Right lung (tissue), 5 donors: Measurements from ENCODE around the gene ATP6V1C2. TPM values are rescaled to one million over a fixed set of nuclear protein-coding genes. Genes with fewer than 3 reads are reported as not detected.
A peak's percentile ranks its signal among the peaks of the same experiment; 100 is the strongest.
"Not testable (repeated sequence)": the region's sequence is repeated elsewhere in the genome, so short reads cannot be mapped to it uniquely, and the experiment has no call there.

ENCODE experiments used
- DNase-seq, 2 donors: peaks; one replicate each; pipeline ENCODE4 v3.0.0-alpha.2; 2013
- polyA plus RNA-seq, 5 donors: library from polyadenylated mRNA; unstranded; fragments of 120-200 nt; gene quantifications; one replicate each; pipeline versions ENCODE4 v1.2.1 to v1.2.3, GENCODE V29; 2013; ENCODE audit warnings: inconsistent platforms in 1 of 5, low replicate concordance in 1 of 5; ENCODE audit not compliant: insufficient read length in 5 of 5, insufficient read depth in 1 of 5

Gene ATP6V1C2
- polyA plus RNA-seq, 5 donors: 2.5 to 3.5 (median 2.9) TPM

DNA sequence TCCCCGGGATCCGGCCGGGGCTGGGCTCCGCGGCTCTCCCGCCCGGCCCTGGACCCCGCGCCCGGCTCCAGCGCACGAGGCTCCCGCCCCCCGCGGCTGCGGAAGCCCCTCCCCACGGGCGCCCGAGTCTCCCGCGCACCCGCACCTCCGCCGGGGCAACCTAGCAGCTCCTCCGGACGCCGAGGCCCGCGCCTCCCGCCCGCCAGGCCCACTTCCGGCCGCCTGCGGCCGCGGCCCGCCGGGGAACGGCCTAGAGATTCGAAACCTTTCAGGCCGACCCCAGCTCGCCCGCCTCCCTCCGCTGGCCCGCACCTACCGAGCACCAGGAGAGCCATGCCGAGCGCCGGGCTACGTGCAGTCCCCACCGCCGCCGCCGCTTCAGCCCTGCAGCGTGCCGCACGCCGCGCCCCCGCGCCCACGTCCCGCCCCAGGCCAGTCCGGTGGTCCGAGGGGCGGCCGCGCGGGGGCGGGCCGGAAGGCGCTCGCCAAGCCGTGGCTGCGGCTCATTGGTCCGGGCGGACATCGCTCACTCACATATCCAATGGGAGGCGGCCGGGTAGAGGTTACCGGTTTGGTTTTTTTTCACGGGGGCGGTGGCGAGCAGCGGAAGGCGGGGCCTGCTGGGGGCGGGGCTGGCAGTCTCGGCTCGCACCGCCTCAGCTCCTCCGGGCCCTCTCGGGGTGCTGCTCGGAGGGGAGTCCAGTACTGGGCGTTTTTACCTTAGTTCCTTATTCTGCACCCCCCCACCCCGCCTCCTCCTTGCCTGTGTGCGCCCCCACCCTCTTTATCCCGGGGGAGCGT lies 91.1 kb downstream of the ATP6V1C2 start, which contains the start of gene PDIA6:
PDIA6 (minus strand) TSS at position 424 of the 801 bp plus-strand sequence; CDS start at position 335, 89 bp downstream.
- DNase-seq: peak; percentile 97

DNA sequence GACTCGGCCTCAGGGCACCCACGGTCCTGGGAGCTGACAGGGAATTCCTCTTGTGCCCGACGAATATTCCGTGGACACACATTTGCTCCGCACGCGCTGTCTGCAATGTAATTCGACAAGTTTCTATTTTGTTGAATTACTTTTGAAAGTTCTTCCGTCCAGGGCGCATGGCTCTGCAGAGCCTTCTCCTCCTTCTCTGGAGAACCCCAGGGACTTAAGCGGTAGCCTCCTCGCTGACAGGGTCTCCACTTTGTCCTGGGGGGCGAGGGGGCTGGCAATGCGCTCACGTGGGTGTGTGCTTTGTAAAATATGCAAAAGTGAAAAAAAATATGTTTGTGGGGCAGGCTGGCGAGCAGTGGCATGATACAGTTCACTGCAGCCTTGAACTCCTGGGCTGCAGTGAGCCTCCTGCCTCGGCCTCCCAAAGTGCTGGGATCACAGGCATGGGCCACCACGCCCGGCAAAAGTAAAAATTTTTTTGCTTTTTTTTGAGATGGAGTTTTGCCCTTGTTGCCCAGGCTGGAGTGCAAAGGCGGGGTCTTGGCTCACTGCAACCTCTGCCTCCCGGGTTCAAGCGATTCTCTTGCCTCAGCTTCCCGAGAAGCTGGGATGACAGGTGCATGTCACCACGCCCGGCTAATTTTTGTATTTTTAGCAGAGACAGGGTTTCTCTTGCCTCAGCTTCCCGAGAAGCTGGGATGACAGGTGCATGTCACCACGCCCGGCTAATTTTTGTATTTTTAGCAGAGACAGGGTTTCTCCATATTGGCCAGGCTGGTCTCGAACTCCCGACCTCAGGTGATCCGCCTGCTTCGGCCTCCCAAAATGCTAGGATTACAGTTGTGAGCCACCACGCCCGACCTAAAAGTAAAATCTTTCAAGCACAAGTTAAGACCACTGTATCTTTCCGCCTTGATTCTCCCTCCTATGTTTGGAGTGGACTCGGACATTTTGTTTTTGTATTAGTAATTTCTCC lies 92.0 kb downstream of the ATP6V1C2 start:
- not testable (repeated sequence) for DNase-seq

DNA sequence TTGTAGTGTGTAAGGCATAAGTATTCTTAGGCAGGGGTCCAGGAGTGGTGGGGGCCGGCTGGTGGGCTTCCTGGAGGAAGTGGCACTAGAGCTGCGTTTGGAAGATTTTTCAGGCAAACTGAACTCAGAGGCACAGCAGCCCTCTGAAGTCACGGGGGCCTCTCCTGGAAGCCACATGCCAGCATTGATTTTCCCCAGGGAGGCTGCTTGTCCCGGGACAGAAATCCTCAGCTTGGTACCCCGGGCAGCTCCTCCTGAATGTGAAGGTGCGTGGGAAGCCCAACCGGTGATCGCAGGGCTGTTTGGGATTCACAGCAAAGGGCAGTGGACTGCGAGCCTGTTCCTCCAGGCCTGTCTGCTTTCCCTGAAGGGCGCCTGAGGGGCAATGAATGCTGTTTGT lies 92.7 kb downstream of the ATP6V1C2 start:
- DNase-seq: no peak

DNA sequence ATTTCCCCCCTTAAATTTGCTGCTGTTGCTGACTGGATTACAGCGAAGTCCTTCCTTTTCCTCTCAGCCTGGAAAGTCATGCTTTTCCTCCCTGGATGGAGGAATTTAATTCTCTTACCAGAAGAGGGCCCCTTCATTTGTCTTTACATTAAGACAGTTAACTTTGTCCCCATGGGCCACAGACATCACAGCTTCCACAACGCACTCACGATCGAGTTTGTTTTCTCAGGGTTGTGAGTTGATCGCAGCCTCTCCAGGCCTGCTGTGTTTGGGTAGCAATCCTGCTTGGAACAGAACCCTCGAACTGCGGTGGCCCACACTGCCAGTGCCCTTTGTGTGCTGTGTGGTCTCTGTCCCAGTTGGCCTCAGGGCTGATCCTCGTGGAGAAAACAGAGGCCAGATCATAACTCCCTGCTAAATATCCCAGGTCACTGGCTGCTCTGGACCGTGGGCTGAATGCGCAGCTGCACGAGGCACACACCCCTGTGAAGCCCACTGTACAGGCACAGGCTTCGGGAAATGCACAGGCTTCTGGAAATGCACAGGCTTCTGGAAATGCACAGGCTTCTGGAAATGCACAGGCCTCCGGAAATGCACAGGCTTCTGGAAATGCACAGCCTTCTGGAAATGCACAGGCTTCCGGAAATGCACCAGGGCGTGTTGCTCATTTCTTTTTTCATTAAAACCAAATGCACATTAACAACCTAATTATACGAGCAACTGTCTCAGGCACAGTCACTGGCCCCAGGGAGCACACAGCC lies 93.3 kb downstream of the ATP6V1C2 start:
- DNase-seq: no peak

DNA sequence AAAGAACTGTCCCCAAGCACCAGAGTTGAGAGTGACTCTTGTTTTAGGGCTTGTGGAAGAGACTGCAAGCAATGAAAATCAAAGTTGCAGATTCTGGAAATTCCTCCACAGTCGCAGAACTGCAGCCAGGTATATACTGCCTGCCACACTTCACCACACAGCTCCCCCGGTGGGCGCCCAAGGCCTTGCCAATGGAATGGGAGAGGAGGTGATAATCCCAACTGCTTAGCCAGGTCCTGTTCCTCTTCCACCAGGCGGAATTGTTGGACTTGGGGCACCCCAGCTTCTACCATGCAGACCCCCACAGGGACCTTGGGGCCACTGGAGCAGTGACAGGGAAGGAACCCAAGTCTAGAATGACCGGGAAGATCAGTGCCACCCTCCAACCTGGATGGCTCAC lies 96.0 kb downstream of the ATP6V1C2 start:
- no peak for DNase-seq

DNA sequence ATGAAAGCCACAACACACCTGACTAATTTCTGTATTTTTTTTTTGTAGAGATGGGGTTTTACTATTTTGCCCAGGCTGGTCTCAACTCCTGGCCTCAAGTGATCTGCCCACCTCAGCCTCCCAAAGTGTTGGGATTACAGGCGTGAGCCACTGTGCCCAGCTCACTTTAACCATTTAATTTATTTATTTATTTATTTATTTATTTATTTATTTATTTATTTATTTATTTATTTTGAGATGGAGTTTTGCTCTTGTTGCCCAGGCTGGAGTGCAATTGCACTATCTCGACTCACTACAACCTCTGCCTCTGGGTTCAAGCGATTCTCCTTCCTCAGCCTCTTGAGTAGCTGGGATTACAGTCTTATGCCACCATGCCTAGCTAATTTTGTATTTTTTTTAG lies 96.9 kb downstream of the ATP6V1C2 start:
- DNase-seq: not testable (repeated sequence)

DNA sequence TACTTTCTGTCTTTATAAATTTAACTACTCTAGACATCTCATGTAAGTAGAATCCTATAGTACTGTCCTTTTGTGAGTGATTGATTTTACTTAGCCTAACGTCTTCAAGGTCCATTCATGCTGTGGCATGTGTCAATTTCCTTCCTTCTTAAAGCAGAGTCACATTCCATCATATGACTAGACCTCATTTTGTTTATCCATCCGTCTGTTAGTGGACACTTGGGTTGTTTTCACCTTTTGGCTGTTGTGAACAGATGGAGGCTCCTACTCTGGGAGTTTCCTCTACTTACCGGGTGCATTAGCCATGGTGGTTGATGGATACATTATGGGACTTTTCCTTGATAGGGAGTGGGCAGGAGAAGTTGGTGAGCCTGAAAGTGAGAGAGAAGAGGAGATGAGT lies 97.6 kb downstream of the ATP6V1C2 start:
- DNase-seq: no peak

DNA sequence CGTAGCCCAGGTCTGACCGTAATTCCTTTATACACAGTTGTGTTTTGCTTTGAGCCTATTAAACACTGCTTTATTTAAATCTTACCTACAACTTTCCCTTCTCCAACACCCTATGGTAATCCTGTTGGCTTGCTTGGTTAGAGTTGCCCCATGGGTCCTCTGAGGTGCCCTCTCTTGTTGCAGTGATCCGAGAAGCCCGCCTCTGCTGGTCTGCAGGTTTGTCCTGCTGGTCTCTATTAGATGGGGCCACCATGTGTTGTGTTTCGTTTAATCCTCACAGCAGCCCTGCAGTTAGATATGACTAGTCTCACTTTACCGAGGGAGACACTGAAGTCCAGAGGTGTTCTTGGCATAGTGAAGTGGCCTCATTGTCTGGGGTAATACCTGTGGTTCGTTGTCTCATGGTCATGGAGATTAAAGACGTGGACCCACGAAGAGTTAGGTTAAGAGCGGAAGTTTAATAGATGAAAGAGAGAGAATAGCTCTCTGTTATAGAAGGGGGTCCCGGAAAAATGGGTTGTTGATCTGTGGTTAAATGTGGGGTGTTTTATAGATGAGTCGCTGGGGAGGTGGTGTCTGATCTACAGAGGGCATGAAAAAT lies 98.4 kb downstream of the ATP6V1C2 start:
- no peak for DNase-seq

DNA sequence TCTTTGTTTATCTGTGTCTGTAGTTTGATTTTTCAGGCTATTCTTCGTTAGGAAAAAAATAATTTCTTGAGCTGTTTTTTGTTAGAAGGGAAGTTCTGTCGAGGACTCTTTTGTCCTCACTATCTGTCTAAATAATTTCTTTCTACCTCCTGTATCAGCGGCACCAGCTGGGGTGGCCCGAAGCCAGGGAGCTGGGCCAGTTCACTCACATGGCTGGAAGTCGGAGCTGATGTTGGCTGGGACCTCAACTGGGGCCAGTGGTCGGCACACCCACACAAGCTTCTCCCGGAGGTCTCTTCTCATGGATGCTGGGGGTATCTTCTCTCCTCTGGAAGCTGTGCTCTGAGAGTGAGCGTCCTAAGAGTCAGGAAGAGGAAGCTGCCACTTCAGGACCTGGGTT lies 99.1 kb downstream of the ATP6V1C2 start:
- DNase-seq: no peak

DNA sequence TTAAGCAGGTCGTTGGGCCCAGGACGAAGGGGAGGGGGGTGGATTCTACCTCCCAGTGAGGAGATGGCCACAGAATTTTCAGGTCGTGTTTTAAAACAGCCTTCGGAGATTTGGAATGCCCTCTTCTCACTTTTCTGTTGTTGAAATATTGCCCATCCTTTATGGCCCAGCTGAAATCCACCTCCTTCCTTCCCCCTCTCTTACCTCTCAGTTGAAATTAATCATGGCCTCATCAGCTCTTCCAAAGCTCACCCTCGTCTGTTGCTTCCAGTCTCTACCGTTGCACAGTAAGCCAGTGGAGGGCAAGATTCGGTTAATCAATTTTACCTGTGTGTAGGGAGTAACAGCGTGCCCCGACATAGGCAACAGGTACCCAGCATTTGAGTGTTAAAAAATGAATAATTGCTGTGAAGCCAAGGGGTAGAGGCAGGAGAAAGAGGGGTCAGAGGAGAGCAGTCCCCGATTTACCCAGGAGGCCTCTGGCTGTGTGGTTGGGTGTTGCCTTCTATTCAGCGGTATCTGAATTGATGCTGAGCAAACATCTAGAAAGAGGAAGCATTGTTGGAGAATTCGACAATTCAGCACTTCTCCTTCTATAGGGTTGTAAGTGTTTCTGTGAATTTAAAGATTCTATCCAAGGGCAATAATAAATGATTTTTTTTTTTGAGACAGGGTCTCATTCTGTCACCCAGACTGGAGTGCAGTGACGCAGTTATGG lies 99.7 kb downstream of the ATP6V1C2 start:
- DNase-seq: no peak

DNA sequence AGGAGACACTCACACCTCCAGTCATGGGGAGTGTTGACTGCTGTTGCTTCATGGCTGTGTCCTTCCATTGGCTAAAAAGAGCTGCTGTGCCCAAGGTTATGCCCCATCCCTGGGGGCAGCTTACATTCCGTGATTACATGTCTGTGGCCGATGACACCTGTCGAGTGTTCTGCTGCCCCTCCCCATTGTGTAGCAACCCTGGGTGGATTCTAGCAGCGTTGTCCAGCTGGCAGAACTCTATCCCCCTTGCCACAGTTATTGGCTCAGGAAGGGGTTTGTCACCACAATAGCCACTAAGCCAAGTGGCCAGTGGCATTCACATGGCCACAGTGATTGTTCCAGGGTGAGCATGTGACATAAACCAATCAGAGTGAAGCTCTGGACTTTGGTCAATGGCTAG lies 102.8 kb downstream of the ATP6V1C2 start:
- no peak for DNase-seq

DNA sequence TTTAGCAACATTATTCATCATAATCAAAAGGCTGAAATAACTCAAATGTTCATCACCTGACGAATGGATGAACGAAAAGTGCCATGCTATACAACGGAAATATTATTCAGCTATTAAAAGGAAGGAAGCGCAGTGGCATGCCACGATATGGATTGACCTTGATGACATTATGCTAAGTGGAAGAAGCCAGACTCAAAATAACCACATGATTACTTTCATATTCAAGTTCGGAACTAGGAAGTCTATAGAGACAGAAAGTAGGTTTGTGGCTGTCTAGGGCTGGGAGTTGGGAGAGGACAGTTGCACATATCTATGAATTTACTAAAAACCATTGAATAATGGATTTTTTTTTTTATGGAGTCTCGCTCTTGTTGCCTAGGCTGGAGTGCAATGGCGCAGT lies 104.6 kb downstream of the ATP6V1C2 start:
- DNase-seq: no peak

DNA sequence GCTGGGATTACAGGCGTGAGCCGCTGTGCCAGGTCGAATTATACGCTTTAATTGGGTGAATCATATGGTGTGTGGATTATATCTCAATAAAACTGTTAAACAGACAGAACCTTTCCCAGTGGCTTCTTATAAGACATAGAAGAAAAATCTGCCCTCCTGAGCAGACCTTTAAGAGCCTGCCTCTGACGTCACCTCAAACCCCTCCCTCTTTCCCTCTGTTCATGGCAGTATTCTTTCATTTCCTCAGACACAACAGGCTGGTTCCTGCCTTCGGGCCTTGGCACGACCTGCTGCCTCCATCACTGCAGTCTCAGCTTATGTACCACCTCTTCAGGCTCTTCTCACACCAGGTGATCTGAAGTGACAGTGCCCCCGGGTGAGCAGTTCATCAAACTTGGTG lies 105.2 kb downstream of the ATP6V1C2 start:
- DNase-seq: no peak

DNA sequence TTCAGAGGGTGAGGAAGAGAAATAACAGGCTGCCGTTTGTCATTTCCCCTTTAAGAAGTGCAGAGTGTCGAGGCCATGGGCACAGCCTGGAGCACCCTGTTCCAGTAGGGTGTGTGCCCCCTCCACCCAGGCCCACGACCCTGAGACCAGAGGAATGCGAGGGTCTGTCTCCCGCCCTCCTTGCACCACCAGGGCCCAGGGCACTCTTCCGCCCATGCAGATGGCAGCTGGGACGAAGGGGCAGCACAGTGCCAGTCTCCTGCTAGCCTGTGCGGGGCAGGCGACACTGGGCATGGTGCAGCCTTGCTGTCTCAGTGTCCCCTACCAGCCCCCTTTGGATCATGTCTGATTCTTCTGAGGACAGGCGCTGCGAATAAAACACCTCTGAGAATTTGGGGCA lies 106.9 kb downstream of the ATP6V1C2 start:
- no peak for DNase-seq

DNA sequence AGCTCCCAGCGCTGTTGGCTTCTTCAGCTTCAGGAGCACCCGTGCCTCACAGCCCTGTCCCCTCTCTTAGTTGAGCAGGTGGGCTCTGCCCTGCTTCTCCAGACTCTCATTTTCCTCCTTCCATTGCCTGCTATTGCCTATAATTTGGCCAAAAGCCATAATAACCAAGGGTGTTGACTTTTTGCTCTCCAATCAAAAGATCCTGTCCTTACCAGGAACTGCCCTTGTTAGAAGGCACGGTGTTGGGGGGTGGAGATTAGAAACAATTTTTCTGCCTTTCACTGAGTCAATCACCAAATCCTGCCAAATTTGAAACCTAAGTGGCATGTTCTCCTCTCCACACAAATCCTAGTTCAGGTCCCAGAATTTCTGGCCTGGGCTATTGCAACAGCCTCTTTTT lies 107.9 kb downstream of the ATP6V1C2 start:
- no peak for DNase-seq

DNA sequence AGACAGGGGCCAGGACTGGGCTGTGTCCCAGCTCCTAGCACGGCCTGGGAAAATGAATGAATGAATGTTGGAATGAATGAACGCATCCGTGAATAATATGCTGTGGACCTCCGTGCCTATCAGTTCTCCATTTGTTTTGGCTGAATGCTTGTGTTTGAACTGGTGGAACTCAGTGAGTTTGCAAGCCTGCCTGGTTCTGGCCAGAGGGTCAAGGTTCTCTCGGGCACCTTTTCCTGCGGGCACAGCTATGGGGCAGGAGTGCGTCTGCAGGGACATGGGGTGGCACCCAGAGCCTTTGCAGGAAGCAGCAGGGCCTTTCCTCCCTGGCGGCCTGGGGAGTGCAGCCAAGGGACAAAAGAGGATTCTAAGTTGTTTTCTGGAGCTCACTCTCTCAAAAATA lies 108.8 kb downstream of the ATP6V1C2 start:
- no peak for DNase-seq

DNA sequence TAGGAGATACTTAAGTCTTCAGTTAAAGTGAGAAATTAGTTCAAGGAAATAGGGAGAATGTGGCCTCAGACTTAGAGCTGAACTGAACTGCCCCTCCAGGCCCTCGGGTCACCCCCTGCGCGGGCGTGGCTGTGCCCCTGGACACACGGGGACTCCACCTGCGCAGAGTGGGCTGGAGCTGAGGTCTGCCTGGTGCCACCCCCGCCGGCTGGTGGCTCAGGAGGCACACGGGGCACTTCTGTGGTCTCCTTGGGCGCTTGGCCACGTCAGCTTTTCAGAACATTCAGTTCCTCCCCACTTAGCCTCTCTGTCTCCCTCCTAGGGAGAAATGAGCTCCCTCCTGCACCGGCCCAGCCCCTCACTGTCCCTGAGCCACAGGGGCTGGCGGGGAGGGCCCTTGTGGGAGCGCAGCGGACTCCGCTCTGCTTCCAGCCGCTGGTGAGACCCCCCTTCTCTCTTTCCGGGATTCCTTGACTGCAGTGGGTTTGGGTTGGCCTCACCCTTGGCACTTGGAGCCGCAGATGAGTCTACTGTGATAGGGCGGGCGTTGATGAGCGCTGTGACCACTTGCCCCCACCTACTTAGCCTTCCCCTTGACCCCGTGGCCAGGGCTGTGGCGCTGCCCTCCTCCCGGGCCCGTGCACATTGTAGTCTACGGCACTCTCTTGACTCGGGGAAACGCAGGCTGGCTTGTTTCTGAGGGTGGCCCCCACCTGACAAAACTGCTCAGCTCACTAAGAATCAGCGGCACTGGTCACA lies 109.4 kb downstream of the ATP6V1C2 start:
- no peak for DNase-seq

DNA sequence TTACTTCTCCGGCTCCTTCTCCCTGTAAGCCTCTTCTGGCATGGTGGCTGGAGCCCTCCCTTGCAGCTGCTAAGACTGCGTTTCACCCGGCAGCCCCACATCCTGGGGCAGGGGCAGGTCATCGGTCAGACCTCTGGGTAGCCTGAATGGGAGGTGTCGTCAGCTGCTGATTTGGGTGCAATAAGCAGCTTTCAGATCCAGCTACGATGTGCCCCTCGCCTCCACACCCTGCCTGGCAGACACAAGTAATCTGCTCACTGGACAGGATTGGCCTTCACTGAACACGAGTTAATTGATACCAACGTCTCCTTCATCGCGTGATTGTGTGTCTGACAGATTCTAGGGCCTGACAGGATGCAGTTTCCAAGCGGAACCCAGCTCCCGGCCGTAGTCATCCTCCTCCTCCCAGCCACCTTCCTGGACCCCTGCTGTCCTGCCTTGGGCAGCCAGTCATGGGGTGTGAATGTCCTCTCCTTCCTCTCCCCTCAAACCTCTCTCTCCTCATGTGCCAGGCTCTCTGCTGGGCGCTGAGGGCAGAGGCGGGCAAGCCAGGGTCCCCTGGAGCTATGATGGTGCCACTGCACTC lies 110.1 kb downstream of the ATP6V1C2 start:
- DNase-seq: no peak

DNA sequence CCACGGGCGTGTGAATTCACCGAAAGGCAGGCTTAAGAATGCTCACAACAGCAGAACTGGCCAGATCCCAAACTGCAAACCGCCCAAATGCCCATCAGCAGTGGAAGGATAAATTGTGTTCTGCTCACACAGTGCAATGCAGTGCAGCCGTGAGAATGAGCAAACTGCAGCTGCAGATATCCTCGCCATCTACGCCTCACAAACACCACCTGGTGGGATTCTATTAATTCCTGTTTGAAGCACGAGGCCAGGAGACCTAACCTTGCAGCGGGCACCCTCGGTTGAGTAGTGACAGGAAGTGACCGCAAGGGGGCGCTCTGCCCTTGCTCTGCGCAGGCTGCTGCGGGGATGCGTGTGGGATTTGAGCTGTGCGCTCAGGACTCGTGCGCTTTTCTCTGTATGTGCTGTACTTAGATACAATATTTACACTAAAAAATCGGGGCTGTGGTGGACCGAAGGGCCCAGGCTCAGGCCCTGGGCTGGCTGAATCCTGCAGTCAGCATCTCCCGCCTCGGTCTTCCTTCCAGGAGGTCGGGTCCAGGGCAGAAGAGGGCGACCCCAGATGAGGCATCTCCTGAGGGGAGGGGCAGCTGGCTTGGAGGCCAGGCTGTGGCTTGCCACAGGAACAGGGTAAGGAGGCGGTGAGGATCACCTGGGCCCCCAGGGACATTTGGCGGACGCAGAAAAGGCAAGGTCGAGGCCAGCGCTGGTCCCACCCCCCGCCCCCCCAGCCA lies 110.9 kb downstream of the ATP6V1C2 start:
- peak; percentile 69 to 77 for DNase-seq
